ENCODE results near the gene LDLRAD2. TPM values are rescaled to one million over a fixed set of nuclear protein-coding genes. Genes with fewer than 3 reads are reported as not detected.

LDLRAD2 gene
- total RNA-seq, 1 experiment from 2014 or later = not detected

DNA sequence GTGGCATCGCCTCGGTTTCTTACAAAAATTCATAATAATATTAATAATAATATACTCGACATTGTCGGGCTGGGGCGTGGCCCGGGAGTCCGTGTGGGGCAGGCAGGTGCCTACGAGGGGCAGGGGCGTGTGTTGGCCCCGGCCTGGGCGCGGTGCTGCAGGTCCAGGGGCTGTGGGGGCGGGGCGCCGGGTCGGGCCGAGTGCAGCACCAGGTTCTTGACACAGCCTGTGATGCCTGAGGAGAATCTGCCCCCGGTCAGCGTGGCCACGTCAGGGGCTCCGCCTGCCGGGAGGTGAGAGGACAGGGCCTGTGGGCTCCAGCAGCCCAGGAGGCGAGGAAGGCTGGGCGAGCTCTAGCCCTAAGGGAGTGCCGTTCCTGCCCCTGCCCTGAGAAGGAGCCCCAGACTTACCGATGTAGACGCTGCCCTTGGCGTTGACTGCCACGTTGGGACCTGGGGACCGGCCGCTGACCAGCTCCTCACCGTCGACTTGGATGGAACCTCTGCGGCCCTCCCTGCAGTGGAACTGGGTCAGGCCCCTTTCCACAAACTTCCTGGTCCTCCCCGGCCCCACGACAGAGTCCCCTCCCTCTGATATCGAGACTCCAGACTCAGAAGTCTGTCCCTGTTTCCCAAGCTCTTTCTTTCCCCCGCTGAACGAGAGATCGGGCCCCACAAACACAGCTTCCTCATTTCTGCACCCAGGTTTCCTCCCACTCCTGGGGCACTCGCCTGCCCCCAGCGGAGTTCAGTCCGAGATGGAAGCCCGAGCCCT, 11.3 kb downstream of the LDLRAD2 start:
- intact Hi-C loops (cut with micrococcal nuclease) = no loop called here
- POLR2A ChIA-PET = no interaction called here
- no peaks in the 10 kb centered on the region for H4K20me1 ChIP-seq (ENCODE audit: insufficient read depth)
- H3K27ac ChIP-seq (ENCODE audit: low read depth, low read length) = no peak overlapping the region
- no peaks in the 10 kb centered on the region for H3K27me3 ChIP-seq (ENCODE audit: insufficient read depth, low read length)
- no peaks in the 10 kb centered on the region; a peak in 1 of 4 replicates for H3K36me3 ChIP-seq (ENCODE audit: control insufficient read depth in 1 of 2, insufficient read depth in 2 of 2, low read length in 2 of 2)
- H3K4me2 ChIP-seq (ENCODE audit: low read length) = no peak overlapping the region
- H2AFZ ChIP-seq (ENCODE audit: low read depth, low read length, poor library complexity, severe bottlenecking) = no peak overlapping the region
- no peak for TF ChIP-seq ZNF274 (IDR thresholded peaks at IDR 0.05; ENCODE audit: low read depth, low read length)
- TF ChIP-seq, protein P1, sequence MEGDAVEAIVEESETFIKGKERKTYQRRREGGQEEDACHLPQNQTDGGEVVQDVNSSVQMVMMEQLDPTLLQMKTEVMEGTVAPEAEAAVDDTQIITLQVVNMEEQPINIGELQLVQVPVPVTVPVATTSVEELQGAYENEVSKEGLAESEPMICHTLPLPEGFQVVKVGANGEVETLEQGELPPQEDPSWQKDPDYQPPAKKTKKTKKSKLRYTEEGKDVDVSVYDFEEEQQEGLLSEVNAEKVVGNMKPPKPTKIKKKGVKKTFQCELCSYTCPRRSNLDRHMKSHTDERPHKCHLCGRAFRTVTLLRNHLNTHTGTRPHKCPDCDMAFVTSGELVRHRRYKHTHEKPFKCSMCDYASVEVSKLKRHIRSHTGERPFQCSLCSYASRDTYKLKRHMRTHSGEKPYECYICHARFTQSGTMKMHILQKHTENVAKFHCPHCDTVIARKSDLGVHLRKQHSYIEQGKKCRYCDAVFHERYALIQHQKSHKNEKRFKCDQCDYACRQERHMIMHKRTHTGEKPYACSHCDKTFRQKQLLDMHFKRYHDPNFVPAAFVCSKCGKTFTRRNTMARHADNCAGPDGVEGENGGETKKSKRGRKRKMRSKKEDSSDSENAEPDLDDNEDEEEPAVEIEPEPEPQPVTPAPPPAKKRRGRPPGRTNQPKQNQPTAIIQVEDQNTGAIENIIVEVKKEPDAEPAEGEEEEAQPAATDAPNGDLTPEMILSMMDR (IDR thresholded peaks at IDR 0.05 in 2 of 3, conservative IDR thresholded peaks at IDR 0.05 in 1 of 3; ENCODE audit: borderline replicate concordance in 1 of 3, insufficient read depth in 1 of 3, low read depth in 2 of 3, low read length in 2 of 3) = no peak
- TF ChIP-seq POLR2AphosphoS5 (IDR thresholded peaks at IDR 0.05; ENCODE audit: low read depth, low read length) = no peak
- TF ChIP-seq SP1 (IDR thresholded peaks at IDR 0.05; ENCODE audit: low read depth) = no peak
- TF ChIP-seq ATF3 (IDR thresholded peaks at IDR 0.05) = no peak
- TF ChIP-seq EZH2 (IDR thresholded peaks at IDR 0.05) = no peak
- TF ChIP-seq CBX3 (IDR thresholded peaks at IDR 0.05; ENCODE audit: low read depth) = no peak
- no peak for TF ChIP-seq REST (IDR thresholded peaks at IDR 0.05; ENCODE audit: low read depth)
- no peak for TF ChIP-seq EGR1 (IDR thresholded peaks at IDR 0.05; ENCODE audit: low read depth)
- TF ChIP-seq MAX (IDR thresholded peaks at IDR 0.05) = no peak
- no peak for ATAC-seq
- H3K9ac ChIP-seq (ENCODE audit: low read length) = no peak overlapping the region
- no peak overlapping the region for H3K4me3 ChIP-seq (replicated peaks in 1 of 2; ENCODE audit: low read depth in 1 of 2, low read length in 2 of 2)
- H3K9me2 ChIP-seq (ENCODE audit: insufficient read depth) = no peaks in the 10 kb centered on the region
- no peaks in the 10 kb centered on the region for H3K79me2 ChIP-seq (ENCODE audit: insufficient read depth, low read length)
- no TSS peak for BruUV-seq (replicated peaks)
- CTCF ChIA-PET = no interaction called here
- H3K4me1 ChIP-seq (ENCODE audit: control insufficient read depth in 1 of 2, insufficient read depth in 2 of 2, low read length in 2 of 2) = peaks cover 4 to 6% of the 10 kb centered on the region in 2 experiments; a peak in 3 of 4 replicates
- H3K9me3 ChIP-seq (ENCODE audit: control insufficient read depth in 1 of 2, insufficient read depth in 1 of 2, low read depth in 1 of 2, low read length in 2 of 2) = no peaks in the 10 kb centered on the region
- no peak for DNase-seq (ENCODE audit: low read depth, low spot score)
- RAD21 ChIA-PET (ENCODE audit: low non-redundant PET in 1 of 2, low total read pairs in 2 of 2, uncharacterized antibody in 2 of 2, unreplicated experiment in 2 of 2) = no interaction called here

Data from HCT116 (cell line).